ENCODE data around the gene LENEP.
"Not testable (repeated sequence)": the region's sequence is repeated elsewhere in the genome, so short reads cannot be mapped to it uniquely, and the experiment has no call there.

Gene LENEP

GRCh38 chr1:154969246-154969645 is 24.1 kb upstream of the LENEP start:
- Mint-ChIP-seq H3K36me3 (peaks cover 2% of the 10 kb centered on the region), H3K4me3 (no peak overlapping the region), H3K27me3 (no peaks in the 10 kb centered on the region), H3K4me1 (ENCODE audit: low read depth) (peaks cover 32% of the 10 kb centered on the region), H3K9me3 (ENCODE audit: low read depth) (no peaks in the 10 kb centered on the region), H3K27ac (peak overlapping the region; percentile 54)

DNA sequence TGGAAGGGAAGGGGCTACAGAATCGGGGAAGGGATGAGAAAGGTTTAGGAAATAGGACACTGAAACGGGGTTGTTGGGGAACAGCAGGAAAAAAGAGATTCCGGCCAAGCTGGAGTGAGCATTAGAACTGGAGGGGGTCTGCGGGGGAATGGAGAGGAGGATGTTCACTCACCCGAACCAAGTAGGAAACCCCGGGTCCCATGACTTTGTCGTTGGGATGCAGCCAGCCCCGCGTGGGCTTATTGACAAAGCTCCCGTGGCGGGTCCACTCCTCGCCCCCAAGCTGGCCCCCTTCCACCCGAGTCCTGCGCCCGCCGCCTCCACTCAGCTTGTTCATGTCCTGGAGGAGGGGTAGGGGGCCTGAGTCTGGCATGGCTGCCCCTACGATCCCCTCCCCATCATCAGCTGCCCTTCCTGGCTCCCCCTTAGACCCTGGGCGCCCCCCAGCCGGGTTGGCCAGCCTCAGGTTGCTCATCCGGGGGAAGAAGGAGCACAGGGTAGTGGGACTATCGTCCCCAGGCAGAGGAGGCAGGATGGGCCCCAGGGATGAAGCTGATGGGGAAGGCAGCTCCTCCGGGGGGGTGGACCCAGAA is 23.4 kb upstream of the LENEP start:
- Mint-ChIP-seq H3K9me3 (ENCODE audit: low read depth) (no peaks in the 10 kb centered on the region), H3K36me3 (peaks cover 2% of the 10 kb centered on the region), H3K4me3 (no peak overlapping the region), H3K27me3 (no peaks in the 10 kb centered on the region), H3K4me1 (ENCODE audit: low read depth) (peaks cover 29% of the 10 kb centered on the region), H3K27ac (peak overlapping the region; percentile 54)

DNA sequence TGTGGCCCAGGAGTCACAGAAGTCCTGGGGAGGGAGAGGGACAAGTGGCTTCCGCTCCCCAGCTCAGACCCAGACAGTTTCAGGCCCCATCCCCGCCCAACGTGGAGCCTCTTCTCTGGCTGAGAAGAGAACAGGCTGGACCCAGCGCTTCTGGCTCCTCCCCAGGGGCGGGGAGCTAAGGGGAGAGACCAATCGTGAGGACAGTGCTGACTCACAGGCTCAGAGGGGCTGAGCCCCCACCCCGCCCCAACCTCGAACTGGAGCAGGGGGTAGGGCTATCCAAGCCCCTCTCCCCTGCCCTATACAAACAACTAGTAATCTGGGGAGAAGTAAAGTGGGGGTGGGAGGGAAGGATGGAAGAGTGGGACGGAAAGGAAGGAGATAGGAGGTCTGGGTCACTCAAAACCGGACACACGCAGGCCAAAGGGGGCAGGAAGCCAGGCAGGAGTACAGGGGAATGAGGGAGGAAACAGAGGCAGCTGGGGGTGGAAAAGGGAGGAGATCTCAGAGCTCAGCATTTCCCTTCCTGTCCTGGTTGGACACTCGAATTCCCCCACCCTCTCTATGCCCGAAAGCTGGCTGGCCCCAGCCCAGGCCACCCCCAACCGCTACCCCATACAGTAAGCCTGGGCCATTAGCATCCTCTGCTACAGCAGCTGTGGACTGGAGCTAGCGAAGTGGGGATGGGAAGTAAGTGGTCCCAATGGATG is 22.6 kb upstream of the LENEP start, which contains the start of gene SHC1:
TSS of gene SHC1 (minus strand) at position 117 of the 710 bp plus-strand sequence. CDS start 221 bp downstream, outside the sequence.
- Mint-ChIP-seq H3K4me1 (ENCODE audit: low read depth) (peaks cover 29% of the 10 kb centered on the region), H3K4me3 (peak within 1 kb of the TSS; percentile 4), H3K27ac (peak within 1 kb of the TSS; percentile 58), H3K36me3 (peaks cover 2% of the 10 kb centered on the region), H3K27me3 (no peaks in the 10 kb centered on the region), H3K9me3 (ENCODE audit: low read depth) (no peaks in the 10 kb centered on the region)

- Mint-ChIP-seq H3K27me3 (no peaks in the 10 kb centered on the region), H3K9me3 (ENCODE audit: low read depth) (no peaks in the 10 kb centered on the region), H3K4me1 (ENCODE audit: low read depth) (peaks cover 29% of the 10 kb centered on the region), H3K27ac (peak overlapping the region; percentile 52), H3K4me3 (peak overlapping the region; percentile 4), H3K36me3 (peaks cover 2% of the 10 kb centered on the region)
Observed at GRCh38 chr1:154971341-154971998, 21.9 kb upstream of the LENEP start.

- Mint-ChIP-seq H3K9me3 (ENCODE audit: low read depth) (no peaks in the 10 kb centered on the region), H3K36me3 (peaks cover 2% of the 10 kb centered on the region), H3K27ac (peak overlapping the region; percentile 83), H3K4me3 (no peak overlapping the region), H3K4me1 (ENCODE audit: low read depth) (peaks cover 29% of the 10 kb centered on the region), H3K27me3 (no peaks in the 10 kb centered on the region)
Observed at GRCh38 chr1:154972213-154972516, 21.2 kb upstream of the LENEP start.

- peak overlapping the region; percentile 83 for H3K27ac Mint-ChIP-seq
- H3K9me3 Mint-ChIP-seq (ENCODE audit: low read depth): no peaks in the 10 kb centered on the region
- H3K36me3 Mint-ChIP-seq: peaks cover 2% of the 10 kb centered on the region
- H3K27me3 Mint-ChIP-seq: no peaks in the 10 kb centered on the region
- no peak overlapping the region for H3K4me3 Mint-ChIP-seq
- peaks cover 29% of the 10 kb centered on the region for H3K4me1 Mint-ChIP-seq (ENCODE audit: low read depth)
Observed at GRCh38 chr1:154972517-154973343, 20.7 kb upstream of the LENEP start.

DNA sequence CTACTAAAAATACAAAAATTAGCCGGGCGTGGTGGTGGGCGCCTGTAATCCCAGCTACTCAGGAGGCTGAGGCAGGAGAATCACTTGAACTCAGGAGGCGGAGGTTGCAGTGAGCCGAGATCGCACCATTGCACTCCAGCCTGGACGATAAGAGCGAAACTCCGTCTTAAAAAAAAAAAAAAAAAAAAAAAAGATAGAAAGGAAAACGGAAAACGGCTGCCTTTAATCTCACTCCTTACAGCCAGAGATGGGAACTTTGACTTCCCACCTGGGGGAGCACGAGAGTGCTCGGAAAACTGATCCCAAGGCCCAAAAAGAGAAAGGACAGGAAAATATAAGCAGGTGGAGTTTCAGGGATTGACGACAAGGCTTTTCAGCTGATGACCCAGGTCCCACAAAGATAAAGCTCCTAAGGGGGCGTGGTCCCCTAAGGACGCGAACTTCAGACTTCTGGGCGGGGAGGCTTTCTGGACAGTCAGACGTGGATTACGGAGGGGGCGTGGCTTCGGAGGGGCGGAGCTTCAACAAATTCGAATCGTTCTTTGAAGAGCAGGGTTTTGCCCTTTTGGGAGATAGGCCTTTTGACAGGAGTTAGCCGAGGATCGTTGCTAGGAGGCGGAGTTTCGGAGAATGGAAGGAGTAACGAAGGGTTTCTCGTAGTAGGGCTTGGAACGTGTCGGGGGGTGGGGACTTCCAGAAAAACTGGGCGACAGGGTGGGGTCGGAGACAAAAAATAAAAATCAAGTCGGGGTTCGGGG is 19.9 kb upstream of the LENEP start:
- H3K36me3 Mint-ChIP-seq: peaks cover 2% of the 10 kb centered on the region
- no peaks in the 10 kb centered on the region for H3K9me3 Mint-ChIP-seq (ENCODE audit: low read depth)
- peaks cover 29% of the 10 kb centered on the region for H3K4me1 Mint-ChIP-seq (ENCODE audit: low read depth)
- no peak overlapping the region for H3K27ac Mint-ChIP-seq
- H3K27me3 Mint-ChIP-seq: no peaks in the 10 kb centered on the region
- no peak overlapping the region for H3K4me3 Mint-ChIP-seq

DNA sequence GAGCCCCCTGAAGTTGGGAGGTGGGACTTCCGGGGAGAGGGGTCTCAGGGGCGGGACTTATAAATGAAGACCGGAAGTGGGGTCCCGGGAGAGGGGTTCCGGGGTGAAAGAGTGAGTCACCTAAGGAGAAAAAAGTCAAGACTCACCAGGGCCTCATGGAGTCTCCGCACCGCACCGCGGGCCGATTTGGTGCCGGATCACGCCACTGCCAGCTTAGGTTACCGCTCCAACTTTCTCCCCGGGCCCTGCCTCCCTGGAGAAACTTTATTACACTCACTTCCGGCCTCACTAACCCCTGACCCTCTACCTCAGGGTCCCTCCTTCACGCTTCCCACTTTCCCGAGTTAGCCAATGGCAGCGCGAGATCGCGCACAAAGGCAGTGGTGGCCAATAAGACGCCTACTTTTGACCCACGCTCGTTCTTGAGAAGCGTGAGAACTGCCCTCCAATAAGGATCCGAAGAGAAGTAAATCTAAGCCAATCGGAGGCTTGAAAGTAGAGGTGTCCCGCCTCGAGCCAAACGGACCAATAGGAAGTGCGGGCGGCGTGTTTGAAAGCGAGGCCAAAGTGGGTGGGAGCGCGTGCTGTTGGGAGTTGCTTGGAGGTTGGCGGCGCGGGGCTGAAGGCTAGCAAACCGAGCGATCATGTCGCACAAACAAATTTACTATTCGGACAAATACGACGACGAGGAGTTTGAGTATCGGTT is 19.1 kb upstream of the LENEP start, which contains the start of gene CKS1B:
TSS of gene CKS1B (plus strand) at position 580 of the 706 bp plus-strand sequence. CDS start at position 645, 65 bp downstream.
- Mint-ChIP-seq H3K27me3 (no peaks in the 10 kb centered on the region), H3K9me3 (ENCODE audit: low read depth) (no peaks in the 10 kb centered on the region), H3K4me3 (no peak within 1 kb of the TSS), H3K36me3 (peaks cover 2% of the 10 kb centered on the region), H3K27ac (no peak within 1 kb of the TSS), H3K4me1 (ENCODE audit: low read depth) (peaks cover 27% of the 10 kb centered on the region)

DNA sequence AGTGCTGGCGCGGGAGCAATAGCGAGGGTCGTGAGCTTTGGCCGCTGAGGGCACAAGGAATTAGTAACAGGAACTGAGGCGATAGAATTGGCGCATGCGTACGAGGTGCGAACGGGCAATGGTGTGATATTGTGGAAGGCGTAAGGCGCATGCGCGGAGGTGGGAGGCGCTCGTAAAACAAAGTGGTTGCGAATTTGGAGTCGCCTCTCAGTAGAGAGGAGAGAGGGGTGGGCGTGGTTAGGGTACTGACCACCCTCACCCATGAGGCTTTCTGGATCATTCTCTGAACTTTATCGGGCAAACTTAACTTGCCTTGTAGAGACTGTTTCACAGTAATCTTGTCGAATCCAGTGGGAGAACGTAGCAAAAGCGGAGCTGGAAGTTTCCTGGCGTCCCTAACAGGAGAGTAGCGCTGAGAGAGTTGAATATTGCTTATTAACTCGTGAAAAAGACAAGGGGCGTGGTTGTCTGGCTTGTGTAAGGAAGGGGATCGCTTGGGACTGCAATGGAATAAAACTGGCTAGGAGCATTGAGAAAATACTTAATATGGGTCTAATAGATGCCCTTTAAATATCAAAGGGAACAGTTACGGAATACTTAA is 18.5 kb upstream of the LENEP start:
- H3K27ac Mint-ChIP-seq: no peak overlapping the region
- H3K4me1 Mint-ChIP-seq (ENCODE audit: low read depth): peaks cover 23% of the 10 kb centered on the region
- no peaks in the 10 kb centered on the region for H3K9me3 Mint-ChIP-seq (ENCODE audit: low read depth)
- peaks cover 5% of the 10 kb centered on the region for H3K36me3 Mint-ChIP-seq
- H3K27me3 Mint-ChIP-seq: no peaks in the 10 kb centered on the region
- no peak overlapping the region for H3K4me3 Mint-ChIP-seq

DNA sequence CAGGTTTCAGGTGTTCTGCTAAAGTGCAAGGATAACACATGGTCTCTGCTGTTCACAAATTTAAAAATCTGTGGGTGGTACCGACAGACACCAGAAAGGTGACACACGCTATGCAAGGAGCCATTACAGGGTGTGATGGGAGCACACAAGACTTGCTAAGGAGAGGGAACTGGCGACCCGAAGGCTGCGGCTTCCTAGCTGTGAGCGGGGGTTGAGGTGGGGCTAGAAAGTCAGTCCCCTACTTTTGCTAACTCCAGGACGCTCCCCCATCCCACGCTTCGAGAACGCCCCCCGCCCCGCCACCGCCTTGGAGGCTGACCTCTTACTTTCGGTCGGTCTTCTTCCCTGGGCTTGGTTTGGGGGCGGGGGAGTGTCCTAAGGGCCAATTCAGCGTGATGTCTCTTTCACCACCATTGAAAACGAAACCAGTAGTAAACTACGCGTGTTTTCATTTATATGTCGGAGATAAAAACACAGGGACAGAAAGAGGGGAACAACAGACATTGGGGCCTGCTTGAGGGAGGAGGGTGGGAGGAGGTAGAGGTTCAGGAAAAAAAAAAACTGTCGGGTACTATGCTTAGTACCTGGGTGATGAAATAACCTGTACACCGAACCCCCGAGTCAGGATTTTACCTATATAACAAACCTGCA is 17.9 kb upstream of the LENEP start:
- Mint-ChIP-seq H3K27ac (no peak overlapping the region), H3K36me3 (peaks cover 5% of the 10 kb centered on the region), H3K27me3 (no peaks in the 10 kb centered on the region), H3K4me1 (ENCODE audit: low read depth) (peaks cover 23% of the 10 kb centered on the region), H3K9me3 (ENCODE audit: low read depth) (no peaks in the 10 kb centered on the region), H3K4me3 (no peak overlapping the region)

- not testable (repeated sequence) for H3K36me3 Mint-ChIP-seq; H3K9me3 Mint-ChIP-seq (ENCODE audit: low read depth); H3K4me1 Mint-ChIP-seq (ENCODE audit: low read depth); H3K27me3 Mint-ChIP-seq; H3K4me3 Mint-ChIP-seq
- H3K27ac Mint-ChIP-seq: peak overlapping the region; percentile 59
Observed at GRCh38 chr1:154977762-154978161, 15.6 kb upstream of the LENEP start.

DNA sequence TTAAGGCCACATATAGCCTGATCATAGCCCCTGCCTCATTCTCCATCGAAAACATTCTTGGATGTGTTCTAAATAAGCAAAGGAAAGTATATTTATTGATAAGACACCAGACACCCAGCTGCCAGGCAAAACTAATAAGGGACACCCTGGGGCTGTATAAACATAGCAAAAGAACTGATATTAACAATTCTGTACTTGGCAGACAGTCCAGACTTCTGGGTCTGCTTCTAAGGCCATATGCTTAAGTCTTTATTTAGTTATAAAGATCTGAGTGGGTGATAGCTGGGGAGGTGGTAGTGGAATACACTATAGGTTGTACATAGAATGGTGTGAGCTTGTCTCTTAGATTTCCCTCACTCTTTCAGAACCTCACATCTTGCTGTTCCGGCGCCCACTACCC is 15.0 kb upstream of the LENEP start:
- Mint-ChIP-seq H3K4me3 (no peak overlapping the region), H3K27me3 (no peaks in the 10 kb centered on the region), H3K9me3 (ENCODE audit: low read depth) (no peaks in the 10 kb centered on the region), H3K36me3 (peaks cover 2% of the 10 kb centered on the region), H3K4me1 (ENCODE audit: low read depth) (no peaks in the 10 kb centered on the region), H3K27ac (no peak overlapping the region)

- H3K4me3 Mint-ChIP-seq: no peak overlapping the region
- H3K36me3 Mint-ChIP-seq: peaks cover 2% of the 10 kb centered on the region
- peaks cover 8% of the 10 kb centered on the region for H3K4me1 Mint-ChIP-seq (ENCODE audit: low read depth)
- H3K27ac Mint-ChIP-seq: no peak overlapping the region
- no peaks in the 10 kb centered on the region for H3K27me3 Mint-ChIP-seq
- no peaks in the 10 kb centered on the region for H3K9me3 Mint-ChIP-seq (ENCODE audit: low read depth)
Observed at GRCh38 chr1:154982341-154982740, 11.0 kb upstream of the LENEP start.

All from activated naive CD8-positive, alpha-beta T cell (primary cell).